H1 (cell line): ENCODE measurements around the gene RPS15. TPM values are rescaled to one million over a fixed set of nuclear protein-coding genes. Genes with fewer than 3 reads are reported as not detected.

Experiments used
- ASH2L ChIP-seq: fragments of 200-600, 300-600 bp; sonication (generic); IDR thresholded peaks from one replicate; pipeline ENCODE4 v1.7.1; 2017; ENCODE audit warnings: low read length
- BACH1 ChIP-seq: IDR thresholded peaks from 2 replicates; pipeline ENCODE4 v1.6.1; 2012; ENCODE audit warnings: low read length, improper control_type of control experiment
- BRCA1 ChIP-seq: IDR thresholded peaks from 2 replicates; pipeline ENCODE4 v1.6.1; 2012; ENCODE audit warnings: low read depth, low read length, improper control_type of control experiment
- CBX5 ChIP-seq: fragments of 300-800, 300-1000 bp; sonication (generic); IDR thresholded peaks from 2 replicates; pipeline ENCODE4 v1.7.1; 2016; ENCODE audit warnings: antibody characterized with exemption, low read length, low read depth
- EGR1 ChIP-seq: IDR thresholded peaks from 2 replicates; pipeline ENCODE4 v1.6.1; 2011; ENCODE audit warnings: low read depth, low read length, borderline replicate concordance
- EP300 ChIP-seq, 2 experiments: IDR thresholded peaks; 1 replicate in 1 of 2; 2 replicates in 1 of 2; pipeline ENCODE4 v1.6.1; 2011 to 2012; ENCODE audit warnings: low read depth in 2 of 2, low read length in 2 of 2, mild to moderate bottlenecking in 2 of 2, borderline replicate concordance in 1 of 2, inconsistent platforms in 1 of 2, moderate library complexity in 1 of 2
- HDAC2 ChIP-seq, 2 experiments: fragments of 300-600 bp in 1 of 2; sonication (generic) in 1 of 2; IDR thresholded peaks; 2 replicates each; pipeline ENCODE4 v1.6.1; 2011 to 2012; ENCODE audit warnings: low read depth in 2 of 2, low read length in 2 of 2, mild to moderate bottlenecking in 2 of 2, moderate library complexity in 2 of 2, borderline replicate concordance in 1 of 2, inconsistent platforms in 1 of 2
- JUND ChIP-seq: IDR thresholded peaks from 2 replicates; pipeline ENCODE4 v1.6.1; 2011; ENCODE audit warnings: mild to moderate bottlenecking, improper control_type of control experiment, low read length
- KDM1A ChIP-seq: fragments of 200-600, 300-600 bp; sonication (generic); IDR thresholded peaks from 2 replicates; pipeline ENCODE4 v1.7.1; 2016; ENCODE audit warnings: mild to moderate bottlenecking, low read length, borderline replicate concordance
- KDM4A ChIP-seq: IDR thresholded peaks from one replicate; pipeline ENCODE4 v1.7.1; 2012; ENCODE audit warnings: low read depth, mild to moderate bottlenecking, moderate library complexity, low read length, inconsistent platforms; ENCODE audit not compliant: severe bottlenecking
- PHF8 ChIP-seq: fragments of 200-600 bp; sonication (generic); conservative IDR thresholded peaks from 2 replicates; pipeline ENCODE4 v1.7.1; 2012; ENCODE audit warnings: low read depth, mild to moderate bottlenecking, inconsistent platforms, low read length, moderate library complexity
- POLR2AphosphoS5 ChIP-seq: IDR thresholded peaks from 2 replicates; pipeline ENCODE4 v1.6.1; 2011; ENCODE audit warnings: low read depth, low read length
- RNF2 ChIP-seq: fragments of 200-900, 300-1000 bp; sonication (generic); IDR thresholded peaks from 2 replicates; pipeline ENCODE4 v1.7.1; 2016; ENCODE audit warnings: borderline replicate concordance, low read depth, mild to moderate bottlenecking, antibody characterized with exemption, low read length; ENCODE audit not compliant: poor library complexity, severe bottlenecking; ENCODE audit errors: missing control alignments
- RXRA ChIP-seq: IDR thresholded peaks from 2 replicates; pipeline ENCODE4 v1.6.1; 2011; ENCODE audit warnings: low read depth, mild to moderate bottlenecking, low read length, moderate library complexity; ENCODE audit not compliant: insufficient read depth
- SP1 ChIP-seq: IDR thresholded peaks from 2 replicates; pipeline ENCODE4 v1.6.1; 2011; ENCODE audit warnings: low read depth, low read length
- TBP ChIP-seq: IDR thresholded peaks from 2 replicates; pipeline ENCODE4 v1.6.1; 2011; ENCODE audit warnings: low read depth, low read length, improper control_type of control experiment
- YY1 ChIP-seq: IDR thresholded peaks from 2 replicates; pipeline ENCODE4 v1.6.1; 2011; ENCODE audit warnings: low read depth, mild to moderate bottlenecking, low read length
- polyA plus RNA-seq, 7 experiments: library from polyadenylated mRNA; depleted of rRNA in 3 of 7; stranded (reverse) in 5 of 7; unstranded in 2 of 7; fragments of >200 nt in 5 of 7; fragments of 200-250 nt in 2 of 7; gene quantifications; 1 replicate in 5 of 7; 2 replicates in 1 of 7; 4 replicates in 1 of 7; pipeline versions ENCODE4 v1.2.1 to v1.2.3, GENCODE V29; 2011 to 2013; ENCODE audit warnings: missing spikeins in 2 of 7, mixed read lengths in 2 of 7
- total RNA-seq: library from RNA; stranded (reverse); fragmentation: NEBNext Ultra II Directional; extraction: Animal tissue kit (Norgen Biotek cat#: 25700); gene quantifications from 2 replicates; pipeline ENCODE4 v1.2.1, GENCODE V29; 2021
- TF ChIP-seq, protein P1 (sequence below): IDR thresholded peaks from 2 replicates; pipeline ENCODE4 v1.6.1; 2011; ENCODE audit warnings: low read depth, mild to moderate bottlenecking, low read length; ENCODE audit not compliant: insufficient read depth
- TF ChIP-seq, protein P2 (sequence below): IDR thresholded peaks from 2 replicates; pipeline ENCODE4 v1.6.1; 2012; ENCODE audit warnings: inconsistent platforms

RPS15 gene
- total and polyA plus RNA-seq, 2 of the 8 experiments (the other 6 are each of a cell fraction or from before 2014, with no cell fraction given) = 1,562 to 3,890 TPM

DNA sequence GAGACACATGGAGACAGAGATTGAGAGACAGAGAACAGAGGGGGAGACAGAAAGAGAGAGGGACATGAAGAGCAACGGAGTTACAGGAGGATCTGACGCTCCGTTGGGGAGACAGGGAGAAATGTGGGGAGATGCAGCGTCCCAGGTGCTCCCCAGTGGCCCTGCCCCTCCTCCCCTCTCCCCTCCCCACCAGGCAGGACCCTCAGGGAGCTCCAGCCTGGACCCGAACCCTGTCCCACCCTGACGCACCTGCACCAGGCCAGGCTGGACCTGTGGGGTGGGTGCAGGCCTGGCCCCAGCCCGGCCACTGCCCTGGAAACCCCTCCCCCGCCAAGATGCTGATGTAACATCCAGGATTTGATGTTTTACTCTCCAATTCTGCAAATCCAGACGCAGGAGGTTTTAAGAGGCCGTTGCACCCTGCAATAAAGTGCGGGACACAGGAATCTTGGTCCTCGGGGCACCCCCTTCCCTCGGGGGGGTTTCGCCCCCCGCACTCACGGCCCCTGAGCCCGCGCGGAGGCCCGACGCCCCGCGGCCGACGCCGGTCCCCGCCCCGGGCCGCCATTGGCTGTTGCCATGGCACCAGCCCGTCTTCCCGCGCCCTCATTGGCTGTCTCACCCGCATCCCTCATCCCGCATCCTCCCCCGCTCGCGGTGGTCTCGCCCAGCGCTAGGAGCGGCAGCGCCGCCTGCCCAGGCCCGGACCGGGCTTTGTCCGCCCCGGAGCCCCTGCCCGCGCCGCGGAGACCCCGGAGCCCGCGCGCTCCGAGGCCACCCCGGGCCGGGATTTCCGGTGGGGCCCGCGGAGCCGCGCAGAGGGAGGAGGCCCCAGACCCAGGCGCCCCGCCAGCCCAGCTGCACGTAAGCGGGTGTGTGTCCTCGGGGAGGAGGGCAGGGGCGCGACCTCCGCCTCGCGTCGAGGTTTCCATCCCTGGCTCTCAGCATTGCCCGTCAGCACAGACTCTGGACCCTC lies 11.6 kb downstream of the RPS15 start, which contains the start of gene APC2 (continued):
- peak; percentile 82 for TF ChIP-seq SP1
- TF ChIP-seq POLR2AphosphoS5 = no peak
- TF ChIP-seq RNF2 = no peak
- TF ChIP-seq TBP = no peak; the same call in 1 of the 2 replicates
- peak in 1 of 2 experiments; percentile 61; a peak in 1 of 4 replicates for TF ChIP-seq HDAC2 (IDR thresholded peaks at IDR 0.05; ENCODE audit: borderline replicate concordance in 1 of 2, low read depth in 2 of 2, low read length in 2 of 2)
- peak; percentile 18; the same call in 1 of the 2 replicates for TF ChIP-seq KDM1A
- TF ChIP-seq EGR1 = peak; percentile 65; the same call in 1 of the 2 replicates
- TF ChIP-seq BACH1 = no peak
- TF ChIP-seq, protein P1, sequence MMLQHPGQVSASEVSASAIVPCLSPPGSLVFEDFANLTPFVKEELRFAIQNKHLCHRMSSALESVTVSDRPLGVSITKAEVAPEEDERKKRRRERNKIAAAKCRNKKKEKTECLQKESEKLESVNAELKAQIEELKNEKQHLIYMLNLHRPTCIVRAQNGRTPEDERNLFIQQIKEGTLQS = 0 out of 2 replicates have a peak, but pooled peaks have one; percentile 42
- TF ChIP-seq ASH2L = peak; percentile 72
- TF ChIP-seq EP300 (IDR thresholded peaks at IDR 0.05; ENCODE audit: borderline replicate concordance in 1 of 2, low read depth in 2 of 2, low read length in 2 of 2) = peak in 1 of 2 experiments; percentile 54; a peak in 1 of 3 replicates
- peak; percentile 25 for TF ChIP-seq KDM4A
- no peak for TF ChIP-seq YY1
- no peak for TF ChIP-seq BRCA1
- no peak for TF ChIP-seq RXRA
- no peak for TF ChIP-seq CBX5
- TF ChIP-seq, protein P2, sequence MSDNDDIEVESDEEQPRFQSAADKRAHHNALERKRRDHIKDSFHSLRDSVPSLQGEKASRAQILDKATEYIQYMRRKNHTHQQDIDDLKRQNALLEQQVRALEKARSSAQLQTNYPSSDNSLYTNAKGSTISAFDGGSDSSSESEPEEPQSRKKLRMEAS = 0 out of 2 replicates have a peak, but pooled peaks have one; percentile 6
- TF ChIP-seq PHF8 = 0 out of 2 replicates have a peak, but pooled peaks have one; percentile 35
- 0 out of 2 replicates have a peak, but pooled peaks have one; percentile 9 for TF ChIP-seq JUND
